Activated CD4-positive, alpha-beta T cell treated with anti-CD3 and anti-CD28 coated beads, Interleukin-2, amount 10 ng/mL, durations not matched to agents 24 days and 14 days (primary cell): ENCODE measurements around the gene GDF7. TPM values are rescaled to one million over a fixed set of nuclear protein-coding genes. Genes with fewer than 3 reads are reported as not detected.
"Not testable (repeated sequence)": the region's sequence is repeated elsewhere in the genome, so short reads cannot be mapped to it uniquely, and the experiment has no call there.

Source experiments
- DNase-seq: peaks from one replicate; pipeline ENCODE4 v3.0.0; 2022
- H3K27ac Mint-ChIP-seq: one replicate; pipeline ENCODE4 v1.8.0; 2022; ENCODE audit warnings: mild to moderate bottlenecking, mixed read lengths
- H3K27me3 Mint-ChIP-seq: one replicate; pipeline ENCODE4 v1.8.0; 2022; ENCODE audit warnings: mixed read lengths
- H3K36me3 Mint-ChIP-seq: one replicate; pipeline ENCODE4 v1.8.0; 2022; ENCODE audit warnings: low read depth, mild to moderate bottlenecking, mixed read lengths
- H3K4me1 Mint-ChIP-seq: one replicate; pipeline ENCODE4 v1.8.0; 2021; ENCODE audit warnings: mixed read lengths
- H3K4me3 Mint-ChIP-seq: one replicate; pipeline ENCODE4 v1.8.0; 2022; ENCODE audit warnings: mild to moderate bottlenecking, moderate library complexity, mixed read lengths
- H3K9me3 Mint-ChIP-seq: one replicate; pipeline ENCODE4 v1.8.0; 2021; ENCODE audit warnings: mixed read lengths
- intact Hi-C: fragments of 100-400 bp; cut with micrococcal nuclease; formaldehyde crosslinking; loops from one replicate; pipeline ENCODE4 v1.15.1; 2023
- total RNA-seq: library from RNA; stranded (reverse); gene quantifications from 2 replicates; pipeline ENCODE4 v1.2.3, GENCODE V29; 2022

The GDF7 gene
- total RNA-seq, 1 donor from 2014 or later: 0.26 TPM

GRCh38 chr2:20707601-20708000 lies 40.7 kb downstream of the GDF7 start:
- no peak for DNase-seq
- Mint-ChIP-seq H3K27me3 (no peaks in the 10 kb centered on the region), H3K36me3 (peaks cover 3% of the 10 kb centered on the region), H3K4me1 (no peaks in the 10 kb centered on the region), H3K9me3 (no peaks in the 10 kb centered on the region), H3K4me3 (no peak overlapping the region), H3K27ac (no peak overlapping the region)
- intact Hi-C loops: no loop called here

GRCh38 chr2:20711641-20712040 lies 44.7 kb downstream of the GDF7 start:
- H3K4me3 Mint-ChIP-seq, H3K4me1 Mint-ChIP-seq, H3K27ac Mint-ChIP-seq, DNase-seq, H3K27me3 Mint-ChIP-seq, H3K9me3 Mint-ChIP-seq, intact Hi-C loops: not testable (repeated sequence)
- H3K36me3 Mint-ChIP-seq: peaks cover 15% of the 10 kb centered on the region

GRCh38 chr2:20713585-20713984 lies 46.6 kb downstream of the GDF7 start:
- H3K4me1 Mint-ChIP-seq, H3K9me3 Mint-ChIP-seq, DNase-seq, intact Hi-C loops, H3K4me3 Mint-ChIP-seq, H3K27ac Mint-ChIP-seq, H3K27me3 Mint-ChIP-seq: not testable (repeated sequence)
- H3K36me3 Mint-ChIP-seq: peaks cover 19% of the 10 kb centered on the region

- H3K9me3 Mint-ChIP-seq, DNase-seq, H3K27me3 Mint-ChIP-seq, H3K4me3 Mint-ChIP-seq, H3K4me1 Mint-ChIP-seq, H3K27ac Mint-ChIP-seq, intact Hi-C loops: not testable (repeated sequence)
- peaks cover 19% of the 10 kb centered on the region for H3K36me3 Mint-ChIP-seq
Observed at GRCh38 chr2:20714412-20714811, 47.5 kb downstream of the GDF7 start.

GRCh38 chr2:20716164-20716563 lies 49.2 kb downstream of the GDF7 start:
- H3K9me3 Mint-ChIP-seq, intact Hi-C loops, H3K27me3 Mint-ChIP-seq, H3K27ac Mint-ChIP-seq, H3K4me1 Mint-ChIP-seq, H3K4me3 Mint-ChIP-seq, DNase-seq: not testable (repeated sequence)
- H3K36me3 Mint-ChIP-seq: peaks cover 19% of the 10 kb centered on the region

- peaks cover 17% of the 10 kb centered on the region for H3K36me3 Mint-ChIP-seq
- no peak for DNase-seq
- peaks cover 4% of the 10 kb centered on the region for H3K9me3 Mint-ChIP-seq
Observed at GRCh38 chr2:20717641-20718040, 50.7 kb downstream of the GDF7 start.

GRCh38 chr2:20722592-20723240 lies 55.8 kb downstream of the GDF7 start:
- Mint-ChIP-seq H3K4me1 (peaks cover 2% of the 10 kb centered on the region), H3K9me3 (no peaks in the 10 kb centered on the region), H3K4me3 (no peak overlapping the region), H3K27me3 (no peaks in the 10 kb centered on the region), H3K27ac (no peak overlapping the region), H3K36me3 (peaks cover 9% of the 10 kb centered on the region)
- no peak for DNase-seq
- intact Hi-C loops: loop anchor here (2.0 kb wide), 1 partner anchor 240 kb away; no protein-coding TSS in a partner anchor

More at GRCh38 chr2:20717641-20718040, 50.7 kb downstream of the GDF7 start:
- H3K4me1 Mint-ChIP-seq: no peaks in the 10 kb centered on the region
- no peak overlapping the region for H3K4me3 Mint-ChIP-seq
- H3K27ac Mint-ChIP-seq: no peak overlapping the region
- intact Hi-C loops: no loop called here
- no peaks in the 10 kb centered on the region for H3K27me3 Mint-ChIP-seq

- Mint-ChIP-seq H3K4me3 (no peak overlapping the region), H3K4me1 (peaks cover 2% of the 10 kb centered on the region), H3K27me3 (no peaks in the 10 kb centered on the region), H3K9me3 (no peaks in the 10 kb centered on the region), H3K27ac (no peak overlapping the region), H3K36me3 (peaks cover 9% of the 10 kb centered on the region)
- DNase-seq: no peak
- intact Hi-C loops: loop anchor here (2.0 kb wide), 1 partner anchor 239 kb away; no protein-coding TSS in a partner anchor
Observed at GRCh38 chr2:20723543-20723942, 56.6 kb downstream of the GDF7 start.

- H3K27ac Mint-ChIP-seq: no peak overlapping the region
- intact Hi-C loops: no loop called here
- peaks cover 9% of the 10 kb centered on the region for H3K36me3 Mint-ChIP-seq
- DNase-seq: no peak
- no peaks in the 10 kb centered on the region for H3K27me3 Mint-ChIP-seq
- H3K9me3 Mint-ChIP-seq: no peaks in the 10 kb centered on the region
- H3K4me1 Mint-ChIP-seq: peaks cover 2% of the 10 kb centered on the region
- no peak overlapping the region for H3K4me3 Mint-ChIP-seq
Observed at GRCh38 chr2:20724500-20725053, 57.6 kb downstream of the GDF7 start.

GRCh38 chr2:20725782-20726181 lies 58.8 kb downstream of the GDF7 start:
- intact Hi-C loops: no loop called here
- Mint-ChIP-seq H3K27me3 (no peaks in the 10 kb centered on the region), H3K27ac (no peak overlapping the region), H3K9me3 (no peaks in the 10 kb centered on the region), H3K36me3 (peaks cover 11% of the 10 kb centered on the region), H3K4me1 (peaks cover 2% of the 10 kb centered on the region), H3K4me3 (no peak overlapping the region)
- no peak for DNase-seq

GRCh38 chr2:20726913-20727312 lies 60.0 kb downstream of the GDF7 start:
- H3K9me3 Mint-ChIP-seq: no peaks in the 10 kb centered on the region
- no peak overlapping the region for H3K4me3 Mint-ChIP-seq
- intact Hi-C loops: no loop called here
- peaks cover 2% of the 10 kb centered on the region for H3K4me1 Mint-ChIP-seq
- peaks cover 11% of the 10 kb centered on the region for H3K36me3 Mint-ChIP-seq
- H3K27me3 Mint-ChIP-seq: no peaks in the 10 kb centered on the region
- DNase-seq: no peak
- H3K27ac Mint-ChIP-seq: no peak overlapping the region

- Mint-ChIP-seq H3K4me3 (no peak overlapping the region), H3K9me3 (no peaks in the 10 kb centered on the region), H3K27ac (no peak overlapping the region), H3K4me1 (peaks cover 2% of the 10 kb centered on the region), H3K27me3 (no peaks in the 10 kb centered on the region), H3K36me3 (peaks cover 10% of the 10 kb centered on the region)
- no peak for DNase-seq
- intact Hi-C loops: no loop called here
Observed at GRCh38 chr2:20728114-20728758, 61.3 kb downstream of the GDF7 start.
